ENCODE data around the gene PML. TPM values are rescaled to one million over a fixed set of nuclear protein-coding genes. Genes with fewer than 3 reads are reported as not detected.

Gene PML
- total and polyA plus RNA-seq, 8 donors, result 16.0 to 170 (median 30.7) TPM

DNA sequence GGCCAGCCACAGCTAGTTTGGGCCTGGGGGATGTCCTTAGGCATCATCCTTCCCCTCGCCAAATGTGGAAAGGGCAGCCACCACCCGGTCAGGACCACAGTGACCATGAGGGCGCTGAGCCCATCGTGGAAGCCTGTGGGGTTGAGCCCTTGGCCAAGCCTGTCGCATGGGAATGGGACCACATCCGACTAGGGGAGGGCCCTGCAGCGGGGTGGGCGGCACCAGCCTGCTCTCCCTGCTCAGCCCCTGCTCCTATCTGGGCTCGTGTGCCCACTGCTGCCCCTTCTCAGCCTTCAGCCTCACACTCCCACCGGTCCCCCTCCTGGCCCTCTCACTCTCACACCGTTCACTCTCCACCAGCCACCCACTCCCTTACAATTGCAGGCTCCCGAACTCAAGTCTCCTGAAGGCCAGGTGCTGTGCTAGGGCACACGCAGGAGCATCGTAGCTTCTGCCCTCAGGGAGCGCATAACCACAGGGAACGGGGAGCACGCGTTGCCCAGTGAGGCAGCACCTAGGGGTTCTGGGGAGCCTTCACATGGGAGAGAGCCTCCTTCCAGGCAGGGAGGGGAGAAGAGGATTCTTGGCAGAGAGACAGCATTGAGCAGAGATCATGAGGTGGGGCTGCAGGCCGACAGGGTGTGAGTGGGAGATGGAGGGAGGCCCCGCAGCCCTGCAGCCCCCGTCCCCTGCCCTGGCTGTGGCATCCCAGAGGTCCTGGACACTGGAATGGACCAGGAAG, 42.2 kb upstream of the PML start:
- Histone ChIP-seq H3K9me3 (no peaks in the 10 kb centered on the region), H3K27ac (peak overlapping the region in 4 of 5 donors; percentile 85 to 94 (median 90)), H3K27me3 (peaks cover 0 to 3% (median 0%) of the 10 kb centered on the region in 3 donors), H3K4me1 (peaks cover 21 to 51% (median 32%) of the 10 kb centered on the region in 4 donors), H3K4me3 (no peak overlapping the region), H3K36me3 (peaks cover 10 to 33% (median 26%) of the 10 kb centered on the region in 4 donors)
- no peak for DNase-seq
- intact Hi-C loops (cut with DNase I; ENCODE audit: low total_unique reads), result no loop called here
- WGBS, 5 donors, result 88 to 92% (median 90%) methylated on average over 14 to 21 of the region's 21 CpGs
- TF ChIP-seq POLR2AphosphoS5 (IDR thresholded peaks at IDR 0.05) (no peak), EP300 (IDR thresholded peaks at IDR 0.05) (no peak), POLR2A (IDR thresholded peaks at IDR 0.05) (no peak)
- TF ChIP-seq, protein P1, sequence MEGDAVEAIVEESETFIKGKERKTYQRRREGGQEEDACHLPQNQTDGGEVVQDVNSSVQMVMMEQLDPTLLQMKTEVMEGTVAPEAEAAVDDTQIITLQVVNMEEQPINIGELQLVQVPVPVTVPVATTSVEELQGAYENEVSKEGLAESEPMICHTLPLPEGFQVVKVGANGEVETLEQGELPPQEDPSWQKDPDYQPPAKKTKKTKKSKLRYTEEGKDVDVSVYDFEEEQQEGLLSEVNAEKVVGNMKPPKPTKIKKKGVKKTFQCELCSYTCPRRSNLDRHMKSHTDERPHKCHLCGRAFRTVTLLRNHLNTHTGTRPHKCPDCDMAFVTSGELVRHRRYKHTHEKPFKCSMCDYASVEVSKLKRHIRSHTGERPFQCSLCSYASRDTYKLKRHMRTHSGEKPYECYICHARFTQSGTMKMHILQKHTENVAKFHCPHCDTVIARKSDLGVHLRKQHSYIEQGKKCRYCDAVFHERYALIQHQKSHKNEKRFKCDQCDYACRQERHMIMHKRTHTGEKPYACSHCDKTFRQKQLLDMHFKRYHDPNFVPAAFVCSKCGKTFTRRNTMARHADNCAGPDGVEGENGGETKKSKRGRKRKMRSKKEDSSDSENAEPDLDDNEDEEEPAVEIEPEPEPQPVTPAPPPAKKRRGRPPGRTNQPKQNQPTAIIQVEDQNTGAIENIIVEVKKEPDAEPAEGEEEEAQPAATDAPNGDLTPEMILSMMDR (IDR thresholded peaks at IDR 0.05), result no peak

- Histone ChIP-seq H3K36me3 (peaks cover 4 to 25% (median 18%) of the 10 kb centered on the region in 4 donors), H3K27me3 (peaks cover 0 to 3% (median 0%) of the 10 kb centered on the region in 3 donors), H3K27ac (peak overlapping the region in 4 of 5 donors; percentile 85 to 94 (median 90)), H3K9me3 (no peaks in the 10 kb centered on the region), H3K4me1 (peaks cover 21 to 51% (median 32%) of the 10 kb centered on the region in 4 donors), H3K4me3 (no peak overlapping the region)
- no peak for DNase-seq
- intact Hi-C loops (cut with DNase I; ENCODE audit: low total_unique reads), result no loop called here
- 74 to 84% (median 79%) methylated on average over 8 to 10 of the region's 10 CpGs for WGBS, 5 donors
- no peak for TF ChIP-seq EP300 (IDR thresholded peaks at IDR 0.05)
- TF ChIP-seq POLR2AphosphoS5 (IDR thresholded peaks at IDR 0.05), result no peak
- TF ChIP-seq POLR2A (IDR thresholded peaks at IDR 0.05), result no peak
- TF ChIP-seq, protein P1 (IDR thresholded peaks at IDR 0.05), result no peak
Measured at GRCh38 chr15:73952913-73953750, 41.4 kb upstream of the PML start.

DNA sequence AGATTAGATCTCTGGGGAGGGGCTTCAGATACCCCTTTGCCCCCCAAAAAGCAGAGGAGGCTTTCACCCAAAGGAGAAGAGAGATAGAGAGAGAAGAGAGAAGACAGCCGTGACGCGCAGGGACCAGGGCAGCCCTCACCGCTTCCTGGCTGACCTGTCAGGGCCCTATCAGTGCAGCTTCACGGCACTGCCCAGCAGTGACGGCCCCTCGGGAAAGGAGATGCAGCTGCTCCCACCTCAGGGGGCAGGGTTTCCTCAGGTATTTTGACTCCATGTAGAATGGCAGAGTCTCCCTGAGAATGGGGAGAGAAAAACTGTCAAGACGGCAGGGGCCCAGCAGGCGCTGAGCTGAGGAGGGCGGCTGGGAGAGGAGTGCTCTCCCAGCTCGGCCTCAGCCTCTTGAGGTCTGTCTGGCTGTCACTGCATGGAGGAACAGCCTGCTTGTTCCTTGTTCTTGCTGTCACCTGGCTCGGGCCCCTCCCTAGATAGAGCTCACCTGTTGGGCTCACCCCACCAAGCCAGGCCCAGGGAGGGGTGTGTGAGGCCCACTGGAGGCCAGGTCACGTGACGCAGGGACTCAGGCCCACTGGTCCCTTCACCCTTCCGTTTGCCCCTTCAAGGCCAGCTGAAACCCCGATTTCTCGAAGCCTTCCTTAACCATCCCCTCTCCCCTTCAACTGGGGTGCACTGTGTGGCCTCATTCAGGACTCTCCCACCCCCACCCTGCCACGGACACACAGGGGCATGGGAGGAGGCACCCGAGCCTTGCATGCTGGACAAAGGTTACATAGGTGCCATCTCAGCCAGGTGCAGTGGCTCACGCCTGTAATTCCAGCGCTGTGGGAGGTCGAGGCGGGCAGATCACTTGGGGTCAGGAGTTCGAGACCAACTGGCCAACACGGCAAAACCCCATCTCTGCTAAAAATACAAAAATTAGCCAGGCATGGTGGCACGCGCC, 40.0 kb upstream of the PML start:
- 76 to 88% (median 80%) methylated on average over 25 to 27 of the region's 27 CpGs for WGBS, 5 donors

More for the DNA sequence above, 40.0 kb upstream of the PML start:
- H3K4me1 ChIP-seq, result peaks cover 21 to 55% (median 32%) of the 10 kb centered on the region in 4 donors
- no peaks in the 10 kb centered on the region for H3K9me3 ChIP-seq
- no peak overlapping the region for H3K27ac ChIP-seq
- peaks cover 0 to 3% (median 0%) of the 10 kb centered on the region in 3 donors for H3K27me3 ChIP-seq
- H3K36me3 ChIP-seq, result peaks cover 0 to 12% (median 5%) of the 10 kb centered on the region in 4 donors
- TF ChIP-seq POLR2A (IDR thresholded peaks at IDR 0.05) (no peak), POLR2AphosphoS5 (IDR thresholded peaks at IDR 0.05) (no peak), EP300 (IDR thresholded peaks at IDR 0.05) (no peak)
- TF ChIP-seq, protein P1 (IDR thresholded peaks at IDR 0.05), result no peak
- H3K4me3 ChIP-seq, result no peak overlapping the region
- DNase-seq, result no peak
- intact Hi-C loops (cut with DNase I; ENCODE audit: low total_unique reads), result no loop called here

All from stomach (tissue), 9 donors.